Left ventricle myocardium inferior (tissue), 1 donor: ENCODE results near the gene PRDM7. TPM values are rescaled to one million over a fixed set of nuclear protein-coding genes. Genes with fewer than 3 reads are reported as not detected.
A peak's percentile ranks its signal among the peaks of the same experiment; 100 is the strongest.

Source experiments
- DNase-seq: peaks from one replicate; pipeline ENCODE4 v3.0.0-alpha.2; 2020
- H3K27ac ChIP-seq: fragments of 200-600 bp; replicated peaks from 2 replicates; pipeline ENCODE4 v1.8.0; 2021
- H3K27me3 ChIP-seq: fragments of 200-600 bp; 2 replicates; pipeline ENCODE4 v1.8.0; 2021; ENCODE audit warnings: low read depth
- H3K36me3 ChIP-seq: fragments of 200-600 bp; 2 replicates; pipeline ENCODE4 v1.8.0; 2021
- H3K4me1 ChIP-seq: fragments of 200-600 bp; 2 replicates; pipeline ENCODE4 v1.8.0; 2021
- H3K4me3 ChIP-seq: fragments of 200-600 bp; 2 replicates; pipeline ENCODE4 v1.8.0; 2021; ENCODE audit warnings: mild to moderate bottlenecking, moderate library complexity
- H3K9me3 ChIP-seq: fragments of 200-600 bp; replicated peaks from 2 replicates; pipeline ENCODE4 v1.8.0; 2021
- intact Hi-C: fragments of 100-400 bp; cut with micrococcal nuclease; formaldehyde crosslinking; loops from one replicate; pipeline ENCODE4 v1.11.0; 2022
- total RNA-seq: library from RNA; stranded (reverse); fragmentation: NEBNext Ultra II Directional; extraction: Animal tissue kit (Norgen Biotek cat#: 25700); gene quantifications from one replicate; pipeline ENCODE4 v1.2.1, GENCODE V29; 2021
- TF ChIP-seq, protein P1 (sequence below): fragments of 200-600 bp; IDR thresholded peaks from 2 replicates; pipeline ENCODE4 v1.8.0; 2021; ENCODE audit warnings: antibody characterized with exemption, mild to moderate bottlenecking, borderline replicate concordance
- donor health status: DM: no; HTN: yes; CAD: no; lungs with severe emphysema.

PRDM7 gene
- total RNA-seq, 1 donor from 2014 or later, result not detected

DNA sequence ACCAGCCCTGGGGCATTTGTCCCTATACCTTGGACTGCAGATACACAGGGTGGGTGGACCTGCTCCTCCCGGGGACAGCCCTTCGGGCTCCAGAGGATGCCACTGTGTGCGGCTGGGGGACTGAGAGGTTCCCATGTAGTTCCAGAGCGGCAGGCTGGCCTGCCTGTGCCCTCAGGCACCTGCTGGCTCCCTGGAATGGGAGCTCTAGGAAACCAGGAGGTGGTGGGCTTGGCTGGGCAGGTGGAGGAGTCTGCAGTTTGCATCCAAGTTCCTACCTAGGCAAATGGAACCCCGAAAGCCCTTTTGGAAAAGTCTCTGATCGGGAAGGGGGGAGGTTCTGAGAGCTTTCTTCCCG lies 58.9 kb downstream of the PRDM7 start:
- no peaks in the 10 kb centered on the region for H3K36me3 ChIP-seq
- H3K27me3 ChIP-seq, result peaks cover 23% of the 10 kb centered on the region
- intact Hi-C loops, result no loop called here
- no peak for DNase-seq
- TF ChIP-seq, protein P1, sequence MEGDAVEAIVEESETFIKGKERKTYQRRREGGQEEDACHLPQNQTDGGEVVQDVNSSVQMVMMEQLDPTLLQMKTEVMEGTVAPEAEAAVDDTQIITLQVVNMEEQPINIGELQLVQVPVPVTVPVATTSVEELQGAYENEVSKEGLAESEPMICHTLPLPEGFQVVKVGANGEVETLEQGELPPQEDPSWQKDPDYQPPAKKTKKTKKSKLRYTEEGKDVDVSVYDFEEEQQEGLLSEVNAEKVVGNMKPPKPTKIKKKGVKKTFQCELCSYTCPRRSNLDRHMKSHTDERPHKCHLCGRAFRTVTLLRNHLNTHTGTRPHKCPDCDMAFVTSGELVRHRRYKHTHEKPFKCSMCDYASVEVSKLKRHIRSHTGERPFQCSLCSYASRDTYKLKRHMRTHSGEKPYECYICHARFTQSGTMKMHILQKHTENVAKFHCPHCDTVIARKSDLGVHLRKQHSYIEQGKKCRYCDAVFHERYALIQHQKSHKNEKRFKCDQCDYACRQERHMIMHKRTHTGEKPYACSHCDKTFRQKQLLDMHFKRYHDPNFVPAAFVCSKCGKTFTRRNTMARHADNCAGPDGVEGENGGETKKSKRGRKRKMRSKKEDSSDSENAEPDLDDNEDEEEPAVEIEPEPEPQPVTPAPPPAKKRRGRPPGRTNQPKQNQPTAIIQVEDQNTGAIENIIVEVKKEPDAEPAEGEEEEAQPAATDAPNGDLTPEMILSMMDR, result no peak
- H3K4me1 ChIP-seq, result peaks cover 47% of the 10 kb centered on the region
- H3K27ac ChIP-seq, result no peak overlapping the region
- no peaks in the 10 kb centered on the region for H3K9me3 ChIP-seq
- peak overlapping the region; percentile 78 for H3K4me3 ChIP-seq

DNA sequence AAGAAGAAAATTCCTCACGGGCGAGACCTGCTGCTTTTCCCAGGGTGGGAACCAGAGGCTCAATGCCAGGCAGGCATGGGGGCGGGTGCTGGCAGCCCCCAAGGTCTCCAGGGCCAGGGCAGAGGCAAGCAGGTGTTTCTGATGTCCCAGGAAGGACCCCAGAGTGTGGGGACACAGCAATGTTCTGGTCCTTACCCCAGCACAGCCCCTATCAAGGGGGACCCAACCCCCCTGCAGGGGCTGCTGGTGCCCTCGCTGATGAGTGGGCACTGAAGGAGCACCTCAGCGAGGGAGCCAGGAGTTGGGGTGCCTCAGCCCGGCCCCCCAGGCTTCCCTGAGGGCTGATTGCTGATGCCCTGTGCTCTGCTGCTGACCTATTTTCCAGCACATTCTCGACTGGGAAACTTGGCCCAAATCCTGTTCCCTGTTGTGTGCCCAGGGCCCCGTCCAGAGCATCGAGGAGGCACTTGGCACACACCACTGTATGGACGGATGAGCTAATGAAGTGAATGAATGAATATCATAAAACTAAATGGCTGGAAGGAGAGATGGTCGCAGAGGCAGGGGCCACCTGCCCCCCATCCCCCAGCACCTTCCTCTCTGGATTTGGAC lies 60.7 kb downstream of the PRDM7 start:
- Histone ChIP-seq H3K27ac (no peak overlapping the region), H3K4me1 (peaks cover 30% of the 10 kb centered on the region), H3K27me3 (peaks cover 23% of the 10 kb centered on the region), H3K36me3 (no peaks in the 10 kb centered on the region), H3K9me3 (no peaks in the 10 kb centered on the region), H3K4me3 (no peak overlapping the region)
- TF ChIP-seq, protein P1, result no peak
- DNase-seq, result no peak
- intact Hi-C loops, result no loop called here

DNA sequence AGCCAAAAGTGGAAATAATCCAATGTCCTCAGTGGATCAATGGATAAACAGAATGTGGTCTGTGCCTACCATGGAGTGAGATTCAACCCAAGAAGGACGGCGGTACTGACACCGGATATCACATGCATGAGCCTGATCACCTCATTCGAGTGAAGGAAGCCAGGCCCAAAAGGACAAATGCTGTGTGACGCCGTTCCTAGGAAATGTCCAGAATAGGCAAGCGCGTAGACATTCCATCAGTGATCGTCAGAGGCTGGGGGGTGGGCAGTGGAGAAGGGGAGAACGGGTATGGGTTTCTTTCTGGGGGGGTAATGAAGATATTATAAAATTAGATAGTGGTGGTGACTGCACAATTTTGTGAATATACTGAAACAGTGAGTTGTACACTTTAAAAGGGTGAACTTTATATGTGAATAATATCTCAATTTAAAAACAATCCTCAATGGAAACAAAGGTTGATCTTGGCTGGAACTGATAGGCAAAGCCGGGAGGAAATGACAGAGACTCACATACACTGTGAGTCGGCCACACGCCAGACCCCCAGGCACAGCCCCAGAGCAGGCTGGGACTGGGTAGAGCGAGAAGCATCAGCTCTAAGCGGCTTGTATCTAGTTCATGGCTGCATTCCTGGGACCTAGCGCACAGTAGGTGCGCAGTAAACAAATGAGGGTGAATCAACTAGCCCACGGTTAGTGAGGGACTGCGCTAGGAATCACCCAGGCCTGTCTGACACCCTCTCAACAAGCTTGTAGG lies 61.4 kb downstream of the PRDM7 start:
- no peak for DNase-seq
- Histone ChIP-seq H3K27me3 (peaks cover 23% of the 10 kb centered on the region), H3K27ac (no peak overlapping the region), H3K4me3 (no peak overlapping the region), H3K36me3 (no peaks in the 10 kb centered on the region), H3K9me3 (no peaks in the 10 kb centered on the region), H3K4me1 (peaks cover 23% of the 10 kb centered on the region)
- intact Hi-C loops, result no loop called here
- TF ChIP-seq, protein P1, result no peak

DNA sequence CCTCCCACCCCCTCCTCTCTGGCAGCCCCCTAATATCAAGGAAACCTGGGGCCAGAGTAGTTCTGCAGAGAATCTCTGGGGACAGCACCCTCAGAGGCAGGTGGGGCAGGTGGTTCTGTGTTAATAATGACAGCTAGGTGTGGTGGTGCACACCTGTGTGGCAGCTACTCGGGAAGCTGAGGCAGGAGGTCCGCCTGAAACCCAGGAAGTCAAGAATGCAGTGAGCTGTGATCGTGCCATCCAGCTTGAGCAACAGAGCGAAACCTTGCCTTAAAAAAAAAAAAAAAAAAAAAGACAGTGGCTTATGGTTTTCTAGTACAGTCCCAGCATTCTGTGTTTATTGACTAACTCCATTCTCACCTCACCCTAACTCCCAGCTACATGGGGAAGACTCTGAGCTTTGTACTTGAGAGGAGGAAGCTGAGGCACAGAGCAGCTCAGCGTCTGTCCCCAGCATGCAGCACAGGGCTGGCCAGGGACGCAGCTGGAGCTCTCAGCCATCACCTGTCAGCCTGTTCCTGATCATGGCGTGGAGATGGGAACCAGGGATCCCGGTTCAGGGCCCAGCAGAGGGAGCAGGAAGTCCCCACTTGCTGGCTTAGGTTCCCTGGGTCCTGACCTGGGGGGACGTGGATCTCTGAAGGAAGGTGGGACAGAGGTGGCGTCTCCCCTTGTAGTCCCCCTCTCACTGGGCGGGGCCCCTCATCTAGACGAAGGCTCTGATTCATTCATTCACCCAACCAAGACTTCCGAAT lies 64.0 kb downstream of the PRDM7 start:
- intact Hi-C loops, result no loop called here
- TF ChIP-seq, protein P1, result no peak
- peaks cover 1% of the 10 kb centered on the region for H3K4me1 ChIP-seq
- H3K36me3 ChIP-seq, result no peaks in the 10 kb centered on the region
- H3K4me3 ChIP-seq, result no peak overlapping the region
- no peaks in the 10 kb centered on the region for H3K9me3 ChIP-seq
- H3K27ac ChIP-seq, result no peak overlapping the region
- peaks cover 10% of the 10 kb centered on the region for H3K27me3 ChIP-seq
- no peak for DNase-seq

DNA sequence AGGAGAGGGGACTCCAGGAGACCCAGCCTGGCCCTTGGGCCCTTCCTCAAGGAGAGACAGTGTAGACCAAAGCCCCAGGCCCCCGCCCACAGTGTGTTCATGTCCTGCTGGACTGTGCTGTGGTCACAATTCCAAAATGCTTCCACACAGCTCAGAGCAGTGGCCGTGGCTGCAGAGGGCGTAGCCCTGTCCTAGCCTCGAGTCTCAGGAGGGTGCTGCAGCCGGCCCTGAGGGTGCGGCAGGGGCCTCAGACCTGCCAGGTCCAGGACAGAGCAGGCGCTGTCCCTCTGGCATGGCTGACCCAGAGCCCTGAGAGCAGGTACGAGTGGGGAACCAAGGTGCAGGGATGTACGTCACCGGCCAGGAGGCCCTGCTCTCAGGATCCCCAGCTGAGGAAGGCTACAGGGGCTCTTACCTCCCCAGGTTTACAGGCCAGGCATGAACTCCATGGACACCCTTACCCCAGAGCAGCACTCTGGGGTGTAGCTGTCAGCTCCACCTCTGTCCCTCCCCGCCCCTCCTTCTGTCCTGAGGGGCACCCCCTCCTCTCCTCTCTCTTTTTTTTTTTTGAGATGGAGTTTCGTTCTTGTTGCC lies 65.1 kb downstream of the PRDM7 start:
- H3K4me3 ChIP-seq, result no peak overlapping the region
- H3K9me3 ChIP-seq, result no peaks in the 10 kb centered on the region
- no peak for DNase-seq
- no peaks in the 10 kb centered on the region for H3K36me3 ChIP-seq
- TF ChIP-seq, protein P1, result no peak
- H3K27me3 ChIP-seq, result no peaks in the 10 kb centered on the region
- no peaks in the 10 kb centered on the region for H3K4me1 ChIP-seq
- no peak overlapping the region for H3K27ac ChIP-seq
- intact Hi-C loops, result no loop called here
